Liver (tissue), 9 donors: ENCODE measurements around the gene LTO1. TPM values are rescaled to one million over a fixed set of nuclear protein-coding genes. Genes with fewer than 3 reads are reported as not detected.

Source experiments
- DNase-seq: peaks from one replicate; pipeline ENCODE4 v3.0.0-alpha.2; 2017; ENCODE audit warnings: low spot score
- H3K27ac ChIP-seq, 2 donors: one replicate each; pipeline ENCODE4 v1.7.0; 2013; ENCODE audit warnings: inconsistent platforms in 2 of 2, low read length in 2 of 2, control low read depth in 1 of 2, low read depth in 1 of 2, mild to moderate bottlenecking in 1 of 2
- H3K27me3 ChIP-seq, 4 donors: one replicate each; pipeline versions ENCODE4 v1.6.1 to v1.7.0; 2013; ENCODE audit warnings: low read length in 3 of 4, inconsistent platforms in 1 of 4, mild to moderate bottlenecking in 1 of 4, moderate library complexity in 1 of 4; ENCODE audit not compliant: control insufficient read depth in 4 of 4, insufficient read depth in 4 of 4
- H3K36me3 ChIP-seq, 4 donors: one replicate each; pipeline versions ENCODE4 v1.6.1 to v1.7.0; 2013; ENCODE audit warnings: low read length in 3 of 4, mild to moderate bottlenecking in 3 of 4, low read depth in 1 of 4, moderate library complexity in 1 of 4; ENCODE audit not compliant: control insufficient read depth in 4 of 4, insufficient read depth in 3 of 4
- H3K4me1 ChIP-seq, 4 donors: one replicate each; pipeline versions ENCODE4 v1.6.1 to v1.7.0; 2013; ENCODE audit warnings: low read length in 3 of 4, mild to moderate bottlenecking in 3 of 4, moderate library complexity in 1 of 4; ENCODE audit not compliant: control insufficient read depth in 4 of 4, insufficient read depth in 4 of 4
- H3K4me3 ChIP-seq, 3 donors: one replicate each; pipeline versions ENCODE4 v1.6.1 to v1.7.0; 2013; ENCODE audit warnings: low read length in 3 of 3, control low read depth in 1 of 3, low read depth in 1 of 3, mild to moderate bottlenecking in 1 of 3
- H3K9ac ChIP-seq, 2 donors: one replicate each; pipeline ENCODE4 v1.7.0; 2013; ENCODE audit warnings: low read length in 2 of 2, mild to moderate bottlenecking in 2 of 2, moderate library complexity in 2 of 2, control low read depth in 1 of 2, low read depth in 1 of 2
- H3K9me3 ChIP-seq, 4 donors: one replicate each; pipeline versions ENCODE4 v1.6.1 to v1.7.0; 2013; ENCODE audit warnings: low read length in 3 of 4; ENCODE audit not compliant: control insufficient read depth in 4 of 4
- EGR1 ChIP-seq, 2 donors: IDR thresholded peaks; 2 replicates each; pipeline ENCODE4 v1.6.1; 2016 to 2018; ENCODE audit warnings: antibody characterized with exemption in 2 of 2, low read depth in 2 of 2
- FOXA1 ChIP-seq: IDR thresholded peaks from 2 replicates; pipeline ENCODE4 v1.6.1; 2016; ENCODE audit warnings: antibody characterized with exemption
- FOXA2 ChIP-seq: IDR thresholded peaks from 2 replicates; pipeline ENCODE4 v1.6.1; 2016; ENCODE audit warnings: antibody characterized with exemption
- GABPA ChIP-seq, 2 donors: IDR thresholded peaks in 1 of 2; conservative IDR thresholded peaks in 1 of 2; 2 replicates each; pipeline ENCODE4 v1.6.1; 2016; ENCODE audit warnings: antibody characterized with exemption in 2 of 2, mild to moderate bottlenecking in 1 of 2, moderate library complexity in 1 of 2
- HNF4A ChIP-seq, 2 donors: conservative IDR thresholded peaks; 2 replicates each; pipeline ENCODE4 v1.6.1; 2016; ENCODE audit warnings: antibody characterized with exemption in 2 of 2, mild to moderate bottlenecking in 2 of 2
- HNF4G ChIP-seq: IDR thresholded peaks from 2 replicates; pipeline ENCODE4 v1.6.1; 2016; ENCODE audit warnings: antibody characterized with exemption
- JUND ChIP-seq, 2 donors: IDR thresholded peaks; 2 replicates each; pipeline ENCODE4 v1.6.1; 2016; ENCODE audit warnings: antibody characterized with exemption in 2 of 2
- NR2F2 ChIP-seq: IDR thresholded peaks from 2 replicates; pipeline ENCODE4 v1.6.1; 2016; ENCODE audit warnings: antibody characterized with exemption
- RAD21 ChIP-seq, 2 donors: IDR thresholded peaks; 2 replicates each; pipeline ENCODE4 v1.6.1; 2016; ENCODE audit warnings: antibody characterized with exemption in 2 of 2, mild to moderate bottlenecking in 2 of 2
- RXRA ChIP-seq, 2 donors: IDR thresholded peaks; 2 replicates each; pipeline ENCODE4 v1.6.1; 2017 to 2018; ENCODE audit warnings: antibody characterized with exemption in 2 of 2, mild to moderate bottlenecking in 1 of 2
- TAF1 ChIP-seq: conservative IDR thresholded peaks from 2 replicates; pipeline ENCODE4 v1.6.1; 2016; ENCODE audit warnings: antibody characterized with exemption, mild to moderate bottlenecking
- YY1 ChIP-seq: IDR thresholded peaks from 2 replicates; pipeline ENCODE4 v1.6.1; 2016; ENCODE audit warnings: antibody characterized with exemption, mild to moderate bottlenecking
- WGBS: extraction: QIAGEN DNeasy Blood & Tissue Kit; methylation state at CpG from one replicate; pipeline ENCODE4 v1.1.7; 2013; 5-methylcytosine and 5-hydroxymethylcytosine counted together
- polyA plus RNA-seq, 2 donors: library from polyadenylated mRNA; stranded (reverse) in 1 of 2; unstranded in 1 of 2; fragments of 200-250 nt in 1 of 2; fragments of >200 nt in 1 of 2; fragmentation: Nextera tagmentation in 1 of 2; extraction: Ambion mirVana in 1 of 2; gene quantifications; one replicate each; pipeline versions ENCODE4 v1.2.1 to v1.2.3, GENCODE V29; 2013 to 2015
- total RNA-seq, 2 donors: library from RNA; depleted of rRNA; stranded (reverse); fragments of >200 nt; gene quantifications; one replicate each; pipeline ENCODE4 v1.2.3, GENCODE V29; 2014
- TF ChIP-seq, protein P1 (sequence below): fragments of 150-350 bp; IDR thresholded peaks from 2 replicates; pipeline ENCODE4 v1.5.1; 2017; ENCODE audit warnings: improper control_type of control experiment, low read depth, low read length; ENCODE audit not compliant: missing input control
- TF ChIP-seq, protein P2 (sequence below): IDR thresholded peaks from 2 replicates; pipeline ENCODE4 v1.6.1; 2016; ENCODE audit warnings: antibody characterized with exemption
- TF ChIP-seq, protein P3 (sequence below): IDR thresholded peaks from 2 replicates; pipeline ENCODE4 v1.6.1; 2016; ENCODE audit warnings: antibody characterized with exemption
- TF ChIP-seq, protein P4 (sequence below): IDR thresholded peaks from 2 replicates; pipeline ENCODE4 v1.6.1; 2016; ENCODE audit warnings: antibody characterized with exemption, mild to moderate bottlenecking
- TF ChIP-seq, protein P5 (sequence below): IDR thresholded peaks from 2 replicates; pipeline ENCODE4 v1.6.1; 2016; ENCODE audit warnings: antibody characterized with exemption
- donor health status: healthy.
- donor health status: healthy.
- donor health status: healthy.
- donor health status: healthy.
- donor health status: healthy.

Gene LTO1
- total and polyA plus RNA-seq, 4 donors, result 4.9 to 12.3 (median 7.3) TPM

DNA sequence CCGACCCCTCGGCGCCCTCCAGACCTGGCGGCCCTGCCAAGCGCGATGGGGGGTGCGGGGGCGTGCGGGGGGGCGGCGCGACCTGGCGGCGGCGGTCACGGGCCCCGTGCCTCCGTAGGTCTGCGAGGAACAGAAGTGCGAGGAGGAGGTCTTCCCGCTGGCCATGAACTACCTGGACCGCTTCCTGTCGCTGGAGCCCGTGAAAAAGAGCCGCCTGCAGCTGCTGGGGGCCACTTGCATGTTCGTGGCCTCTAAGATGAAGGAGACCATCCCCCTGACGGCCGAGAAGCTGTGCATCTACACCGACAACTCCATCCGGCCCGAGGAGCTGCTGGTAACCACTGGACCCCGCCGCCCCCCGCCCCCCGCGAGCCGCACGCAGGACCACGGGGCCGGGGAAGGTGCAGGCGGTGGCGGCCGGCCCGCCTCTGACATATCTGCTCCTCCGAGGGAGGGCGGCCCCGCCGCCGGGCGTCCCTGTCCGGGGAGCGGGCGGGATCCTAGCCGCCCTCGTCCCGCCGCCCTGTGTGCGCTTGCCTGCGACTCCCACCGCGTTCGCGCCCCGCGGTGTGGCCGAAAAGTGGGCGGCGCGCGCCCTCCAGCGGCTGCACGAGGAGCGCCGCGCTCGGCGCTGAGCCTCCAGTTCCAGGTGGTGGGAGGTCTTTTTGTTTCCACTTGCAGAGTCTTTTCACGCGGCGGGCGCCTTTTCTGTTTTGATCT is 32.1 kb downstream of the LTO1 start:
- peaks cover under 1 to 20% (median 8%) of the 10 kb centered on the region in 4 donors for H3K36me3 ChIP-seq
- TF ChIP-seq YY1 (no peak), EGR1 (IDR thresholded peaks at IDR 0.05; ENCODE audit: low read depth in 2 of 2) (no peak), FOXA1 (no peak), HNF4G (no peak), RAD21 (IDR thresholded peaks at IDR 0.05) (peak; percentile 81 to 85), GABPA (IDR thresholded peaks at IDR 0.05 in 1 of 2, conservative IDR thresholded peaks at IDR 0.05 in 1 of 2) (no peak)
- TF ChIP-seq, protein P1, sequence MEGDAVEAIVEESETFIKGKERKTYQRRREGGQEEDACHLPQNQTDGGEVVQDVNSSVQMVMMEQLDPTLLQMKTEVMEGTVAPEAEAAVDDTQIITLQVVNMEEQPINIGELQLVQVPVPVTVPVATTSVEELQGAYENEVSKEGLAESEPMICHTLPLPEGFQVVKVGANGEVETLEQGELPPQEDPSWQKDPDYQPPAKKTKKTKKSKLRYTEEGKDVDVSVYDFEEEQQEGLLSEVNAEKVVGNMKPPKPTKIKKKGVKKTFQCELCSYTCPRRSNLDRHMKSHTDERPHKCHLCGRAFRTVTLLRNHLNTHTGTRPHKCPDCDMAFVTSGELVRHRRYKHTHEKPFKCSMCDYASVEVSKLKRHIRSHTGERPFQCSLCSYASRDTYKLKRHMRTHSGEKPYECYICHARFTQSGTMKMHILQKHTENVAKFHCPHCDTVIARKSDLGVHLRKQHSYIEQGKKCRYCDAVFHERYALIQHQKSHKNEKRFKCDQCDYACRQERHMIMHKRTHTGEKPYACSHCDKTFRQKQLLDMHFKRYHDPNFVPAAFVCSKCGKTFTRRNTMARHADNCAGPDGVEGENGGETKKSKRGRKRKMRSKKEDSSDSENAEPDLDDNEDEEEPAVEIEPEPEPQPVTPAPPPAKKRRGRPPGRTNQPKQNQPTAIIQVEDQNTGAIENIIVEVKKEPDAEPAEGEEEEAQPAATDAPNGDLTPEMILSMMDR, result peak; percentile 90
- peak; percentile 76 for DNase-seq
- peak overlapping the region; percentile 92 to 96 for H3K27ac ChIP-seq
- H3K27me3 ChIP-seq, result no peaks in the 10 kb centered on the region
- peaks cover 9 to 46% (median 32%) of the 10 kb centered on the region in 4 donors for H3K4me1 ChIP-seq
- no peaks in the 10 kb centered on the region for H3K9me3 ChIP-seq
- peak overlapping the region; percentile 70 to 95 (median 94) for H3K4me3 ChIP-seq
- under 1% methylated on average over 81 of the region's 81 CpGs for WGBS
- H3K9ac ChIP-seq, result no peak overlapping the region

DNA sequence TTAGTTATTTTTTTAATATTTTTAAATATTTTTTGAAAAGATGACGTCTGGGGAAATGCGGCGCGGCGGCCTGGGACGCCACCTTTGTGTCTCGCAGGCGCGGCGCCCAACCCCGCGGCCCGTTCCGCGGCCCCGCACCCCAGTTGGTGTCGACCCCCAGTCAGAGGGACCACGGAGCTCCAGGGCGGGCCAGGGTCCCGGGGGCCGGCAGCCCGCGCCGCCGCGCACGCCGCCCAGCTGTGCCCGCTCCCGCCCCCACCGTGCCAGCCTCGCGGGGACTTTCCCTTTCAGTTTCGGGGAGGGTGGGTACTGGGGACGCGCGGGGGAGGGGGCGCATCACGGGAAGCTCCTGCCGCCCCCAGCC is 32.6 kb downstream of the LTO1 start:
- H3K36me3 ChIP-seq, result peaks cover 0 to 18% (median 6%) of the 10 kb centered on the region in 4 donors
- DNase-seq, result no peak
- H3K9me3 ChIP-seq, result no peaks in the 10 kb centered on the region
- H3K4me3 ChIP-seq, result peak overlapping the region; percentile 32 to 95 (median 94)
- H3K27ac ChIP-seq, result peak overlapping the region; percentile 92 to 96
- peaks cover 13 to 52% (median 35%) of the 10 kb centered on the region in 4 donors for H3K4me1 ChIP-seq
- no peaks in the 10 kb centered on the region for H3K27me3 ChIP-seq
- TF ChIP-seq HNF4A (conservative IDR thresholded peaks at IDR 0.05) (no peak), EGR1 (IDR thresholded peaks at IDR 0.05; ENCODE audit: low read depth in 2 of 2) (no peak), RXRA (IDR thresholded peaks at IDR 0.05) (no peak), NR2F2 (no peak), HNF4G (no peak), FOXA2 (no peak), RAD21 (IDR thresholded peaks at IDR 0.05) (no peak), JUND (IDR thresholded peaks at IDR 0.05) (no peak), YY1 (no peak), FOXA1 (no peak), TAF1 (no peak)
- TF ChIP-seq, protein P2, sequence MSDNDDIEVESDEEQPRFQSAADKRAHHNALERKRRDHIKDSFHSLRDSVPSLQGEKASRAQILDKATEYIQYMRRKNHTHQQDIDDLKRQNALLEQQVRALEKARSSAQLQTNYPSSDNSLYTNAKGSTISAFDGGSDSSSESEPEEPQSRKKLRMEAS, result no peak
- TF ChIP-seq, protein P3, sequence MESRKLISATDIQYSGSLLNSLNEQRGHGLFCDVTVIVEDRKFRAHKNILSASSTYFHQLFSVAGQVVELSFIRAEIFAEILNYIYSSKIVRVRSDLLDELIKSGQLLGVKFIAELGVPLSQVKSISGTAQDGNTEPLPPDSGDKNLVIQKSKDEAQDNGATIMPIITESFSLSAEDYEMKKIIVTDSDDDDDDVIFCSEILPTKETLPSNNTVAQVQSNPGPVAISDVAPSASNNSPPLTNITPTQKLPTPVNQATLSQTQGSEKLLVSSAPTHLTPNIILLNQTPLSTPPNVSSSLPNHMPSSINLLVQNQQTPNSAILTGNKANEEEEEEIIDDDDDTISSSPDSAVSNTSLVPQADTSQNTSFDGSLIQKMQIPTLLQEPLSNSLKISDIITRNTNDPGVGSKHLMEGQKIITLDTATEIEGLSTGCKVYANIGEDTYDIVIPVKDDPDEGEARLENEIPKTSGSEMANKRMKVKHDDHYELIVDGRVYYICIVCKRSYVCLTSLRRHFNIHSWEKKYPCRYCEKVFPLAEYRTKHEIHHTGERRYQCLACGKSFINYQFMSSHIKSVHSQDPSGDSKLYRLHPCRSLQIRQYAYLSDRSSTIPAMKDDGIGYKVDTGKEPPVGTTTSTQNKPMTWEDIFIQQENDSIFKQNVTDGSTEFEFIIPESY, result no peak
- TF ChIP-seq, protein P4, sequence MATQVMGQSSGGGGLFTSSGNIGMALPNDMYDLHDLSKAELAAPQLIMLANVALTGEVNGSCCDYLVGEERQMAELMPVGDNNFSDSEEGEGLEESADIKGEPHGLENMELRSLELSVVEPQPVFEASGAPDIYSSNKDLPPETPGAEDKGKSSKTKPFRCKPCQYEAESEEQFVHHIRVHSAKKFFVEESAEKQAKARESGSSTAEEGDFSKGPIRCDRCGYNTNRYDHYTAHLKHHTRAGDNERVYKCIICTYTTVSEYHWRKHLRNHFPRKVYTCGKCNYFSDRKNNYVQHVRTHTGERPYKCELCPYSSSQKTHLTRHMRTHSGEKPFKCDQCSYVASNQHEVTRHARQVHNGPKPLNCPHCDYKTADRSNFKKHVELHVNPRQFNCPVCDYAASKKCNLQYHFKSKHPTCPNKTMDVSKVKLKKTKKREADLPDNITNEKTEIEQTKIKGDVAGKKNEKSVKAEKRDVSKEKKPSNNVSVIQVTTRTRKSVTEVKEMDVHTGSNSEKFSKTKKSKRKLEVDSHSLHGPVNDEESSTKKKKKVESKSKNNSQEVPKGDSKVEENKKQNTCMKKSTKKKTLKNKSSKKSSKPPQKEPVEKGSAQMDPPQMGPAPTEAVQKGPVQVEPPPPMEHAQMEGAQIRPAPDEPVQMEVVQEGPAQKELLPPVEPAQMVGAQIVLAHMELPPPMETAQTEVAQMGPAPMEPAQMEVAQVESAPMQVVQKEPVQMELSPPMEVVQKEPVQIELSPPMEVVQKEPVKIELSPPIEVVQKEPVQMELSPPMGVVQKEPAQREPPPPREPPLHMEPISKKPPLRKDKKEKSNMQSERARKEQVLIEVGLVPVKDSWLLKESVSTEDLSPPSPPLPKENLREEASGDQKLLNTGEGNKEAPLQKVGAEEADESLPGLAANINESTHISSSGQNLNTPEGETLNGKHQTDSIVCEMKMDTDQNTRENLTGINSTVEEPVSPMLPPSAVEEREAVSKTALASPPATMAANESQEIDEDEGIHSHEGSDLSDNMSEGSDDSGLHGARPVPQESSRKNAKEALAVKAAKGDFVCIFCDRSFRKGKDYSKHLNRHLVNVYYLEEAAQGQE, result no peak
- TF ChIP-seq, protein P5, sequence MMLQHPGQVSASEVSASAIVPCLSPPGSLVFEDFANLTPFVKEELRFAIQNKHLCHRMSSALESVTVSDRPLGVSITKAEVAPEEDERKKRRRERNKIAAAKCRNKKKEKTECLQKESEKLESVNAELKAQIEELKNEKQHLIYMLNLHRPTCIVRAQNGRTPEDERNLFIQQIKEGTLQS, result no peak
- peak overlapping the region in 1 of 2 donors; percentile 70 for H3K9ac ChIP-seq
- under 1% methylated on average over 40 of the region's 40 CpGs for WGBS
